ENCODE results near the gene CDH15. TPM values are rescaled to one million over a fixed set of nuclear protein-coding genes. Genes with fewer than 3 reads are reported as not detected.

CDH15 gene
- total and polyA plus RNA-seq, 11 donors, result 0.16 to 0.32 (median 0.18) TPM; not detected in 8

GRCh38 chr16:89192956-89193575 is 21.5 kb downstream of the CDH15 start:
- peaks cover 0 to 13% (median 7%) of the 10 kb centered on the region in 12 donors for H3K4me1 ChIP-seq
- peaks cover 0 to 7% (median 4%) of the 10 kb centered on the region in 9 donors for H3K27me3 ChIP-seq
- no peak for TF ChIP-seq CTCF (IDR thresholded peaks at IDR 0.05)
- no peak for TF ChIP-seq POLR2A (IDR thresholded peaks at IDR 0.05)
- no peaks in the 10 kb centered on the region for H3K9me3 ChIP-seq
- ATAC-seq (peak; percentile 42 to 62 (median 52)), DNase-seq (peak in 3 of 5 donors; percentile 49 to 86 (median 77))
- WGBS, 4 donors, result 5 to 13% (median 8%) methylated on average over 30 to 39 of the region's 39 CpGs
- no peak overlapping the region for H3K27ac ChIP-seq
- H3K4me3 ChIP-seq, result peak overlapping the region in 1 of 12 donors; percentile 56
- H3K36me3 ChIP-seq, result no peaks in the 10 kb centered on the region
- intact Hi-C loops (cut with DNase I), result loop anchor here in 1 of 10 donors (10.0 kb wide), 1 partner anchor 378 kb away; the partner anchor contains the start of gene APRT

- intact Hi-C loops (cut with DNase I), result loop anchor here in 1 of 10 donors (10.0 kb wide), 1 partner anchor 379 kb away; the partner anchor contains the start of gene APRT
- H3K4me1 ChIP-seq, result peaks cover 0 to 13% (median 7%) of the 10 kb centered on the region in 12 donors
- peak overlapping the region in 1 of 12 donors; percentile 56 for H3K4me3 ChIP-seq
- no peaks in the 10 kb centered on the region for H3K9me3 ChIP-seq
- peaks cover 1 to 14% (median 10%) of the 10 kb centered on the region in 9 donors for H3K27me3 ChIP-seq
- no peak for ATAC-seq
- no peak overlapping the region for H3K27ac ChIP-seq
- TF ChIP-seq POLR2A (IDR thresholded peaks at IDR 0.05) (no peak), CTCF (IDR thresholded peaks at IDR 0.05) (no peak)
- DNase-seq, result peak in 3 of 5 donors; percentile 25 to 58 (median 34)
- no peaks in the 10 kb centered on the region for H3K36me3 ChIP-seq
- 65 to 72% (median 69%) methylated on average over 34 to 38 of the region's 38 CpGs for WGBS, 4 donors
Observed at GRCh38 chr16:89193576-89194293, 22.2 kb downstream of the CDH15 start.

GRCh38 chr16:89194340-89195311 is 23.1 kb downstream of the CDH15 start:
- peaks cover 10 to 22% (median 19%) of the 10 kb centered on the region in 9 donors for H3K27me3 ChIP-seq
- DNase-seq (peak in 3 of 5 donors; percentile 20 to 64 (median 28)), ATAC-seq (no peak)
- no peak overlapping the region for H3K4me3 ChIP-seq
- peaks cover 0 to 13% (median 7%) of the 10 kb centered on the region in 12 donors for H3K4me1 ChIP-seq
- TF ChIP-seq POLR2A (IDR thresholded peaks at IDR 0.05), result no peak
- no peak for TF ChIP-seq CTCF (IDR thresholded peaks at IDR 0.05)
- intact Hi-C loops (cut with DNase I), result loop anchor here in 1 of 10 donors (10.0 kb wide), 1 partner anchor 380 kb away; the partner anchor contains the start of gene APRT
- 82 to 90% (median 84%) methylated on average over 14 to 45 of the region's 45 CpGs for WGBS, 4 donors
- no peak overlapping the region for H3K27ac ChIP-seq
- H3K36me3 ChIP-seq, result no peaks in the 10 kb centered on the region
- no peaks in the 10 kb centered on the region for H3K9me3 ChIP-seq

Data from heart left ventricle (tissue), 16 donors.